ENCODE measurements around the gene RORB. TPM values are rescaled to one million over a fixed set of nuclear protein-coding genes. Genes with fewer than 3 reads are reported as not detected.
A peak's percentile ranks its signal among the peaks of the same experiment; 100 is the strongest.

The RORB gene
- total RNA-seq, 4 donors from 2014 or later = 0.25 to 0.72 (median 0.50) TPM

- Histone ChIP-seq H3K4me1 (no peaks in the 10 kb centered on the region), H3K27ac (no peak overlapping the region), H3K27me3 (no peaks in the 10 kb centered on the region), H3K9me3 (no peaks in the 10 kb centered on the region), H3K4me3 (no peak overlapping the region), H3K36me3 (no peaks in the 10 kb centered on the region)
- TF ChIP-seq CTCF (IDR thresholded peaks at IDR 0.05) (no peak), POLR2A (IDR thresholded peaks at IDR 0.05) (no peak), POLR2AphosphoS5 (IDR thresholded peaks at IDR 0.05) (no peak), EP300 (IDR thresholded peaks at IDR 0.05) (no peak)
- 76% methylated on average over 6 of the region's 6 CpGs for WGBS
- DNase-seq (ENCODE audit: low spot score in 2 of 2) = no peak
Measured at GRCh38 chr9:74478606-74479005, 18.5 kb upstream of the RORB start.

GRCh38 chr9:74479711-74480110 lies 17.4 kb upstream of the RORB start:
- no peaks in the 10 kb centered on the region for H3K4me1 ChIP-seq
- no peaks in the 10 kb centered on the region for H3K36me3 ChIP-seq
- no peak for TF ChIP-seq EP300 (IDR thresholded peaks at IDR 0.05)
- TF ChIP-seq CTCF (IDR thresholded peaks at IDR 0.05) = no peak
- no peak for TF ChIP-seq POLR2A (IDR thresholded peaks at IDR 0.05)
- TF ChIP-seq POLR2AphosphoS5 (IDR thresholded peaks at IDR 0.05) = no peak
- H3K27me3 ChIP-seq = no peaks in the 10 kb centered on the region
- H3K9me3 ChIP-seq = no peaks in the 10 kb centered on the region
- no peak overlapping the region for H3K4me3 ChIP-seq
- 64% methylated on average over 1 of the region's 1 CpG for WGBS
- DNase-seq (ENCODE audit: low spot score in 2 of 2) = no peak
- no peak overlapping the region for H3K27ac ChIP-seq

- no peak for DNase-seq (ENCODE audit: low spot score in 2 of 2)
- TF ChIP-seq POLR2AphosphoS5 (IDR thresholded peaks at IDR 0.05) (no peak), EP300 (IDR thresholded peaks at IDR 0.05) (no peak), CTCF (IDR thresholded peaks at IDR 0.05) (no peak), POLR2A (IDR thresholded peaks at IDR 0.05) (no peak)
- no peaks in the 10 kb centered on the region for H3K27me3 ChIP-seq
- no peak overlapping the region for H3K4me3 ChIP-seq
- no peaks in the 10 kb centered on the region for H3K36me3 ChIP-seq
- no peak overlapping the region for H3K27ac ChIP-seq
- no peaks in the 10 kb centered on the region for H3K9me3 ChIP-seq
- no peaks in the 10 kb centered on the region for H3K4me1 ChIP-seq
- 92% methylated on average over 1 of the region's 1 CpG for WGBS
Measured at GRCh38 chr9:74487395-74487794, 9.7 kb upstream of the RORB start.

GRCh38 chr9:74493512-74493911 lies 3.6 kb upstream of the RORB start:
- H3K27ac ChIP-seq = no peak overlapping the region
- DNase-seq (ENCODE audit: low spot score in 2 of 2) = no peak
- no peaks in the 10 kb centered on the region for H3K36me3 ChIP-seq
- H3K9me3 ChIP-seq = no peaks in the 10 kb centered on the region
- peaks cover 22% of the 10 kb centered on the region for H3K27me3 ChIP-seq
- WGBS = 14% methylated on average over 2 of the region's 2 CpGs
- H3K4me3 ChIP-seq = no peak overlapping the region
- H3K4me1 ChIP-seq = peaks cover 18% of the 10 kb centered on the region
- TF ChIP-seq POLR2A (IDR thresholded peaks at IDR 0.05) (no peak), EP300 (IDR thresholded peaks at IDR 0.05) (no peak), CTCF (IDR thresholded peaks at IDR 0.05) (no peak), POLR2AphosphoS5 (IDR thresholded peaks at IDR 0.05) (no peak)

- no peaks in the 10 kb centered on the region for H3K9me3 ChIP-seq
- peaks cover 28% of the 10 kb centered on the region for H3K4me1 ChIP-seq
- H3K27ac ChIP-seq = no peak overlapping the region
- 93% methylated on average over 1 of the region's 1 CpG for WGBS
- no peak for DNase-seq (ENCODE audit: low spot score in 2 of 2)
- peaks cover 32% of the 10 kb centered on the region for H3K27me3 ChIP-seq
- H3K36me3 ChIP-seq = no peaks in the 10 kb centered on the region
- TF ChIP-seq POLR2AphosphoS5 (IDR thresholded peaks at IDR 0.05) = no peak
- H3K4me3 ChIP-seq = no peak overlapping the region
Measured at GRCh38 chr9:74494490-74494889, 2.6 kb upstream of the RORB start.

GRCh38 chr9:74496406-74496805 lies 729 bp upstream of the RORB start:
- no peaks in the 10 kb centered on the region for H3K36me3 ChIP-seq
- H3K4me1 ChIP-seq = peaks cover 42% of the 10 kb centered on the region
- H3K4me3 ChIP-seq = peak overlapping the region; percentile 54
- no peak for DNase-seq (ENCODE audit: low spot score in 2 of 2)
- H3K27ac ChIP-seq = no peak overlapping the region
- 20% methylated on average over 6 of the region's 6 CpGs for WGBS
- peaks cover 51% of the 10 kb centered on the region for H3K27me3 ChIP-seq
- no peaks in the 10 kb centered on the region for H3K9me3 ChIP-seq
- no peak for TF ChIP-seq CTCF (IDR thresholded peaks at IDR 0.05)
- no peak for TF ChIP-seq POLR2A (IDR thresholded peaks at IDR 0.05)
- no peak for TF ChIP-seq POLR2AphosphoS5 (IDR thresholded peaks at IDR 0.05)
- TF ChIP-seq EP300 (IDR thresholded peaks at IDR 0.05) = no peak

Data from suprapubic skin (tissue), 4 donors.